Mesothelial cell of epicardium (in vitro differentiated cells): ENCODE results near the gene HOXA5. TPM values are rescaled to one million over a fixed set of nuclear protein-coding genes. Genes with fewer than 3 reads are reported as not detected.

Experiments used
- DNase-seq, 2 experiments: peaks; one replicate each; pipeline ENCODE4 v3.0.0; 2021; ENCODE audit warnings: low spot score in 2 of 2; ENCODE audit not compliant: unreplicated experiment in 2 of 2
- H3K27ac Mint-ChIP-seq: 2 replicates; pipeline ENCODE4 v1.8.0; 2021; ENCODE audit warnings: mixed read lengths
- H3K27me3 Mint-ChIP-seq: 2 replicates; pipeline ENCODE4 v1.8.0; 2021; ENCODE audit warnings: low read depth, mixed read lengths
- H3K36me3 Mint-ChIP-seq: 2 replicates; pipeline ENCODE4 v1.8.0; 2021; ENCODE audit warnings: mixed read lengths
- H3K4me1 Mint-ChIP-seq: 2 replicates; pipeline ENCODE4 v1.8.0; 2021; ENCODE audit warnings: mixed read lengths
- H3K4me3 Mint-ChIP-seq: 2 replicates; pipeline ENCODE4 v1.8.0; 2021; ENCODE audit warnings: mild to moderate bottlenecking, moderate library complexity, mixed read lengths
- H3K9me3 Mint-ChIP-seq: 2 replicates; pipeline ENCODE4 v1.8.0; 2021; ENCODE audit warnings: mixed read lengths
- CTCF ChIP-seq: fragments of 200-600 bp; sonication (generic); IDR thresholded peaks from one replicate; pipeline ENCODE4 v1.5.0; 2021; ENCODE audit warnings: antibody characterized with exemption; ENCODE audit not compliant: unreplicated experiment
- total RNA-seq: library from RNA; stranded (reverse); gene quantifications from 3 replicates; pipeline ENCODE4 v1.2.1, GENCODE V29; 2021

The HOXA5 gene
- 128 to 133 TPM (median 133 TPM) in 3 replicates for total RNA-seq

- peak within 1 kb of the TSS; percentile 100 for H3K27ac Mint-ChIP-seq
- H3K9me3 Mint-ChIP-seq = no peaks in the 10 kb centered on the region
- H3K4me1 Mint-ChIP-seq = peaks cover 64% of the 10 kb centered on the region
- peak within 1 kb of the TSS; percentile 87 for H3K4me3 Mint-ChIP-seq
- H3K27me3 Mint-ChIP-seq = no peaks in the 10 kb centered on the region
- H3K36me3 Mint-ChIP-seq = peaks cover 44% of the 10 kb centered on the region
- peak; percentile 96 for TF ChIP-seq CTCF
- peak; percentile 83 to 96 for DNase-seq
These were observed at the start of gene HOXA5 for GRCh38 chr7:27143023-27143949. TSS of gene HOXA5 (minus strand) at chr7:27143681. CDS start at chr7:27143607, 74 bp downstream.

- TF ChIP-seq CTCF = no peak
- Mint-ChIP-seq H3K4me1 (peaks cover 49% of the 10 kb centered on the region), H3K9me3 (no peaks in the 10 kb centered on the region), H3K27ac (peak overlapping the region; percentile 94), H3K27me3 (peaks cover 96% of the 10 kb centered on the region), H3K36me3 (no peaks in the 10 kb centered on the region), H3K4me3 (peak overlapping the region; percentile 67)
- DNase-seq = no peak
These were observed 49.3 kb upstream of the HOXA5 start for GRCh38 chr7:27192546-27193334.

- H3K27ac Mint-ChIP-seq = peak overlapping the region; percentile 80
These were observed 48.5 kb upstream of the HOXA5 start for GRCh38 chr7:27191833-27192545.

GRCh38 chr7:27191161-27191731 lies 47.8 kb upstream of the HOXA5 start:
- H3K27ac Mint-ChIP-seq = peak overlapping the region; percentile 80
- H3K4me1 Mint-ChIP-seq = peaks cover 55% of the 10 kb centered on the region
- no peak for TF ChIP-seq CTCF
- H3K27me3 Mint-ChIP-seq = peaks cover 96% of the 10 kb centered on the region
- H3K9me3 Mint-ChIP-seq = no peaks in the 10 kb centered on the region
- no peaks in the 10 kb centered on the region for H3K36me3 Mint-ChIP-seq
- DNase-seq = no peak
- H3K4me3 Mint-ChIP-seq = no peak overlapping the region

More at GRCh38 chr7:27191833-27192545, 48.5 kb upstream of the HOXA5 start:
- peak overlapping the region; percentile 59 for H3K4me3 Mint-ChIP-seq
- no peak for TF ChIP-seq CTCF
- no peaks in the 10 kb centered on the region for H3K9me3 Mint-ChIP-seq
- no peaks in the 10 kb centered on the region for H3K36me3 Mint-ChIP-seq
- peaks cover 51% of the 10 kb centered on the region for H3K4me1 Mint-ChIP-seq
- H3K27me3 Mint-ChIP-seq = peaks cover 96% of the 10 kb centered on the region
- DNase-seq = no peak
